Pulmonary artery endothelial cell (primary cell): Measurements from ENCODE around the gene UGT2B10. TPM values are rescaled to one million over a fixed set of nuclear protein-coding genes. Genes with fewer than 3 reads are reported as not detected.
"Not testable (repeated sequence)": the region's sequence is repeated elsewhere in the genome, so short reads cannot be mapped to it uniquely, and the experiment has no call there.

Experiments
- DNase-seq: peaks from one replicate; pipeline ENCODE4 v3.0.0-alpha.2; 2011; ENCODE audit warnings: low read depth, low spot score
- total RNA-seq: library from RNA; depleted of rRNA; stranded (reverse); fragments of >200 nt; gene quantifications from 2 replicates; pipeline ENCODE4 v1.2.3, GENCODE V29; 2014

UGT2B10 gene
- total RNA-seq: not detected in 2 replicates

DNA sequence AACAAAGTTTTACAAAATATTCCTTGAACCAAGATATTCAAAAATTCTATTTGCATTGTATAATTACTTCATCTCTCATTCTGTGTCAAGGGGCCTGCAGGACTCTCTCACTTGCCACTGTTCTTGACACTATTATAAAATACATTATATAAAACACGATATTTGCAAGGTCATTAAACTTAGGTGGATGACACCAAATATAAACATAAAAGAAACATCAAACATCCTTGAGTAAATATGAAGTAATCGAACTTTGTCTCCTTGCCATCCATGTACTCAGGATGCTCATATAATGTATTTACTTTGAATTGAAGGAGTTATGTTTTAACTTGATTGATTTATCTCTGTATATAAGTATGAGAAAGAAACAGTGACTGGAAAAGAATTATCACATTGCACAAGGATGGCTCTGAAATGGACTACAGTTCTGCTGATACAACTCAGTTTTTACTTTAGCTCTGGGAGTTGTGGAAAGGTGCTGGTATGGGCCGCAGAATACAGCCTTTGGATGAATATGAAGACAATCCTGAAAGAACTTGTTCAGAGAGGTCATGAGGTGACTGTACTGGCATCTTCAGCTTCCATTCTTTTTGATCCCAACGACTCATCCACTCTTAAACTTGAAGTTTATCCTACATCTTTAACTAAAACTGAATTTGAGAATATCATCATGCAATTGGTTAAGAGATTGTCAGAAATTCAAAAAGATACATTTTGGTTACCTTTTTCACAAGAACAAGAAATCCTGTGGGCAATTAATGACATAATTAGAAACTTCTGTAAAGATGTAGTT lies at the start of gene UGT2B10:
Gene UGT2B10 (plus strand): TSS at position 378 of the 793 bp plus-strand sequence. CDS start 26 bp downstream, at position 404.
- DNase-seq: not testable (repeated sequence)

DNA sequence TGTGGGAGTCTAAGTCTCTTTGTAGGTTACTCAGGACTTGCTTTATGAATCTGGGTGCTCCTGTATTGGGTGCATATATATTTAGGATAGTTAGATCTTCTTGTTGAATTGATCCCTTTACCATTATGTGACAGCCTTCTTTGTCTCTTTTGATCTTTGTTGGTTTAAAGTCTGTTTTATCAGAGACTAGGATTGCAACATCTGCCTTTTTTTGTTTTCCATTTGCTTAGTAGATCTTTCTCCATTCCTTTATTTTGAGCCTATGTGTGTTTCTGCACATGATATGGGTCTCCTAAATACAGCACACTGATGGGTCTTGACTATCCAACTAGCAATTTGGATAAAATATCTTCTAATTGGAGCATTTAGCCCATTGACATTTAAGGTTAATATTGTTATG lies 44.0 kb upstream of the UGT2B10 start:
- not testable (repeated sequence) for DNase-seq

DNA sequence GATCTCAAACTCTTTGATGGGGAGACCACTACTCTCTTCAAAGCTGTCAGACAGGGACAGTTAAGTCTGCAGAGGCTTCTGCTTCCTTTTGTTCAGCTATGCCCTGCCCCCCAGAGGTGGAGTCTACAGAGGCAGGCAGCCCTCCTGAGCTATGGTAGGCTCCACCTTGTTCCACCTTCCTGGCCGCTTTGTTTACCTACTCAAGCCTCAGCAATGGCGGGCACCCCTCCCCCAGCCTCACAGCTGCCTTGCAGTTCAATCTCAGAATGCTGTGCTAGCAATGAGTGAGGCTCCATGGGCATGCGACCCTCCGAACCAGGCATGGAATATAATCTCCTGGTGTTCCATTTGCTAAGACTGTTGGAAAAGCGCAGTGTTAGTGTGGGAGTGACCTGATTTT lies 42.1 kb upstream of the UGT2B10 start:
- no peak for DNase-seq

DNA sequence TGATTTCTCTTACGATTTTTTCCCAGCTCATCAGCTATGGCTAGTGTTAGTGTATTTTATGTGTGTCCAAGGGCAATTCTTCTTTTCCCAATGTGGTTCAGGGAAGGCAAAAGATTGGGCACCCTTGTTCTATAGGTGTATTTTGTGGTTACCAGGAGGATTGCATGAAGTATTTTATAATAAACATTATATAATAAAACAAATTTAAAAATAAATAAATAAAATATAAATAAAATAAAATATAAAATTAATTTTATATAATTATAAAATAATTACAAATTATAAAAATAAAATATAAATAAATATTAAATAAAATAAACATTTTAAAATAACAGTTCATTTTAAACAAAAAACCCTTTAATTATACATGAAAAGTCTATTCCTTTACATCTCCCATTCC lies 35.6 kb upstream of the UGT2B10 start:
- DNase-seq: no peak

DNA sequence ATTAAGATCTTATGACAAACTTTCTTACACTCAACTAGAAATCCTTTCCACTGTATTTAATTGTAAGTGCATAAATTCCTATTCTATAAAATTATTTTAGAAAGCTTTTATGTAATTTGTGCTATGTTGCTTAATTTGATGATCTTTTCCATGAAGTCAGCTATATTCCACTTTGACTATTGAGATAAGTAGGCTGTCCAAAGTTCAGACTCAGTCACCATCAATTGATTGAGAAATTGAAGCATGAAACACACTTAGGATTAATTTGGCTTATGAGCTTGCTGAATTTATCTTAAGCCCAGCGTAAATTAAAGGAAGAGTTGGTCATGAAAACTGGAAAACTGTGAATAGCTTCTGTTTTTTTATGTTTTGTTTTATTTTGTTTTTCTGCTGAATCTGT lies 18.7 kb upstream of the UGT2B10 start:
- no peak for DNase-seq

DNA sequence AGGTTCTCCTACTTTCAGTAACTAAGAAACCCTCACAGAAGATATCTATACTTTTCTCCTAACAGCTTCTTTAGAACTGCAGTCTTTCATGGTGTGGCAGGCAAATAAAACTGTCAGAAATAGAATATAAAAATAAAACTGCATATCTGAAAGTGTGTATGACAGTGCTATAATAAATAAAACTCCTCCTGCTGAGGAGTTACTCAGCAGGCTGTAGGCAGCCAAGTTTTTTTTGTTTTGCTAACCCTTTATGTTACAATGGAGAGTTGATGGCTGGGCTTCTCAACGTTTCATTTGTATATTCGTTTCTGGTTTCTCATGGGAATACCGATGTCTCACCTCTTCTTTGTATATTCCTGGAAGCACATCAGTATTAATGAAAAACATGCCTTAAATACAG lies 18.2 kb upstream of the UGT2B10 start:
- no peak for DNase-seq

DNA sequence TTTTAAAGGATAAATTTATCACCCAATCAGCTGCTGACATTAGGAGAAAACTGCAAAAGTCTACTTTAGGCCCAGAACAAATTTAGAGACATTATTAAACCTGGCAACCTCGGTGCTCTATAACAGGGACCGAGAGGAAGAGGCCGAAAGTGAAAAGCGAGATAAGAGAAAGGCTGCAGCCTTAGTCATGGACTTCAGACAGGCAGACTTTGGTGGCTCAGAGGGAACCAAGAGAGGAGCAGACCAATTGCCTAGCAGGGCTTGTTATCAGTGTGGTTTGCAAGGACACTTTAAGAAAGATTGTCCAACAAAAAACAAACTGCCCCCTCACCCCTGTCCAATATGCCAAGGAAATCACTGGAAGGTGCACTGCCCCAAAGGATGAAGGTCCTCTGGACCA lies 12.8 kb upstream of the UGT2B10 start:
- no peak for DNase-seq

DNA sequence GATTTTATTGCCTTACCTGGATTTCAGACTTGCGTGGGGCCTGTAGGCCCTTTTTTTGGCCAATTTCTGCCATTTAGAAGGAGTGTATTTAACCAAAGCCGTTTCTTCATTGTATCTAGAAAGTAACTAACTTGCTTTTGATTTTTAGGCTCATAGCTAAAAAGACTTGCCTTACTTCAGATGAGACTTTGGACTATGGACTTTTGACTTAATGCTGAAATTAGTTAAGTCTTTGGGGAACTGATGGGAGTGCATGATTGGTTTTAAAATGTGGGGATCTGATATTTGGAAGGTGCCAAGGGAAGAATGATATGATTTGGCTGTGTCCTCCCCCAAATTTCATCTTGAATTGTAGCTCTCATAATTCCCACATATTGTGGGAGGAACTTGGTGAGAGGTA lies 7.7 kb upstream of the UGT2B10 start:
- DNase-seq: no peak

DNA sequence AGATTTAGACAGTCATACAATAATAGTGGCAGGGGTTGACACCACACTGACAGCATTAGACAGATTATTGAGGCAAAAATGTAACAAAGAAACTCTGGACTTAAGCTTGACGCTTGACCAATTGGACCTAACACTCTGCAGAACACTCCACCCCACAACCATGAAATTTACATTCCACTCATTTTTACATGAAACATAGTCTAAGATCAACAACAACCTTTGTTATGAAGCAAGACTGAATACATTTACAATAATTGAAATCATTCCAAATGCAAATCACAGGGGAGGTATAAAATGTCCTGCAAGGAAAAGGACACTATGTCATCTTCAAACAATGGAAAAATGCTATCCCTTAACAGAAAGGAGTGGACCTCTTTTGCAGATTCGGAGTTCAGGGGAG lies 4.9 kb upstream of the UGT2B10 start:
- DNase-seq: no peak

DNA sequence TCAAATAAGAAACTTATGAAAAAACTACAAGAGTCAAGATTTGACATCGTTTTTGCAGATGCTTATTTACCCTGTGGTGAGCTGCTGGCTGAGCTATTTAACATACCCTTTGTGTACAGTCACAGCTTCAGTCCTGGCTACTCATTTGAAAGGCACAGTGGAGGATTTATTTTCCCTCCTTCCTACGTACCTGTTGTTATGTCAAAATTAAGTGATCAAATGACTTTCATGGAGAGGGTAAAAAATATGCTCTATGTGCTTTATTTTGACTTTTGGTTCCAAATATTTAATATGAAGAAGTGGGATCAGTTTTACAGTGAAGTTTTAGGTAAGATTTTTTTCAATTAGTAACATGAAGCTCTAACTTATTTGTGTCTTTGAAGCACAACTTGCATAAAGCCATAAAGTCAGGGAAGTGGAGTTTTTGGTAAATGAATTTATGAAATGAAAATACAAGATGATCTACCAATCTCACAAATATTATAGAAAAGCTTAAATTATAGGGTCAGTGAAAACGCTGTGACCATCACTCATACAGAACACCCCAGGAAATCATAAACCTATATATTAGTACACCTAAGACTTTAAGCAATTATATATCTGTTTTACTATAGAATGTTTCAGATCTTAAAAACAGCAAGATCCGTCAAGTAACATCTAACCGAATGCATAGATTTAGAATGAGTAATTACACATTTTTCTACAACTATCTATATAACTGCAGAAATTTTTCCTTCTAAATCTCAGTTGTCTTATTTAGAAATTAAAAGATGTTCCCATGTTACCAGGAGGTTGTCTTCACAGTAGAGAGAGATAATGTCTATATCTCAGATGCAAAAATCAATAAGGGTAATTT lies 844 bp downstream of the UGT2B10 start:
- DNase-seq: not testable (repeated sequence)

DNA sequence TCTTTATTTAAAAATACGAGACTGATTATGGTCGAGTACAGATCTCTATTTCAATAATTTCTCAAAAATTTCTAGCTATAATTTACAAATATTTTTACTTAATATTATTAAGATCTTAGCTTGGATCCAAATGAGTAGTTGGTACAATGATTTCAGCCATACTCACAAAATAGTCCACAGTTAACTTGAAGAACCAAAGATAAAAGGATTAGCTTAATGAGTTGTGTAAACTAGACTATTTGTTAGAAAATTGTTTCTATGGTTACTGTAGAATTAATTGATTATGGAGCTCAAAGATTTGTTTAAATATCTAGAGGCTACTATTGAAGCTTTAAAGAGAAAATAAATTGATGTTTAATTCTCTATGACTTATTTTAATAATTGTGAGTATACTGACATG lies 1.6 kb downstream of the UGT2B10 start:
- DNase-seq: no peak

DNA sequence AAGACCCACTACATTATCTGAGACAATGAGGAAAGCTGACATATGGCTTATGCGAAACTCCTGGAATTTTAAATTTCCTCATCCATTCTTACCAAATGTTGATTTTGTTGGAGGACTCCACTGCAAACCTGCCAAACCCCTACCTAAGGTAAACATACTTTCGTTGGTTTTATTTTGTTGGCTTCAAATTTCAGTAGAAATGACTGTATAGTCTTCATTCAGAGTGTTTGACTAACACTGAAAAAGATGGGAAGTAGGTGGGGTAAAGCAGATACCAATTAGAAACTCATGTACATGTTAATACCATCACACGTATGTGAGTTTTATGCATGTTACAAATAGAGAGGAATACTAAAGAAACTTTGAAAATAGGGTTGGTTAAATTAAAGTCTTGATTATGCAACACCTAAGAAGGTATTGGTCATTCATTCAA lies 2.3 kb downstream of the UGT2B10 start:
- not testable (repeated sequence) for DNase-seq

DNA sequence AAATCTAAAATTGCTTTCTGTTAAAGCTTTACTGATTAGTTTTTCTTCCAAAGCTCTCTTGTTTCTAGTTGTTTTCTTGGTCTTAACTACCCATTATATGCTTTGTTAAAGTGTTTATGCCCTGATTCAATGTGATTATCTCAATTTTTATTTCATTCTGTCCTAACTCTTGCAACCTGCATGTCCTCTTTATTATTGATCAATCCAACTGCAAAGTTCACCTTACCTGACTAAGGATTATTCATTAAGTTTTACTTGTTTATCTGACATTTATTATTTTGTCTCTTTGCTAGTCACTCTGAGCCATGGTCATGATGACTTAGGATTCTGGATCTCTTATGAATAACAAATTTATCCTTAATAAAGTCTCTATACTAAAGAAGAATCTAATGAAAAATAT lies 15.8 kb downstream of the UGT2B10 start:
- no peak for DNase-seq

DNA sequence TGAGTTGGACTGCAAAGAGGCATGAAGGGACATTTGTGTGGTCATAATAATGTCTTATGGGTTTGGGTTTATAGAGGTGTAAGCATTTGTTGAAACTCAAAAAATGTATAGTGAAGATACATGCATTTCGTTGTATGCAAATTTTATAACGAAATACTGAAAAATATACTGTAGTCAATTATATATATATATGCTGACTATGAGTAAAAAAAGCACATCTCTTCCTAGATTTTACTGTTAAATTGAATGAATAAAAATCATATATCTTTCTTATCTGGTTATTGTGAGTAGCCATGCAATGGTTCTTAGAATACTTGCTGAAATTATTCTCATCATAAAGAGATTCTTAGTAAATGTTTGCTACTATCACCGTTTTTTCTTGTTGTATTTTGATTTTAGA lies 34.5 kb downstream of the UGT2B10 start:
- no peak for DNase-seq

DNA sequence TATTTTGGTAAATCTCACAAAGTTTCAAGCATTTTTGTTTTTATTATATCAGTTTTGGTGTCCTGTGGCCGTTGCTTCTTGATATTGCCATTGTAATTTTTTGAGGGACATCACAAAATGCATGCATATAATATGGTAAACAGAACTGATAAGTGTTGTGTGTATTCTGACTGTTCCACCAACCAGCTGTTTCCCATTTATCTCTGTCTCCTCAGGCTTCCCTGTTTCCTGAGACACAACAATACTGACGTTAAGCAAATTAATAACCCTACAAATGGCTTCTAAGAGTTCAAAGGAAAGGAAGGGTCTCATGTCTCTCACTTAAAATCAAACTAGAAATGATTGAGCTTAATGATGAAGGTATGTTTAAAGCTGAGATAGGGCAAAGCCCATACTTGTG lies 40.0 kb downstream of the UGT2B10 start:
- DNase-seq: no peak

DNA sequence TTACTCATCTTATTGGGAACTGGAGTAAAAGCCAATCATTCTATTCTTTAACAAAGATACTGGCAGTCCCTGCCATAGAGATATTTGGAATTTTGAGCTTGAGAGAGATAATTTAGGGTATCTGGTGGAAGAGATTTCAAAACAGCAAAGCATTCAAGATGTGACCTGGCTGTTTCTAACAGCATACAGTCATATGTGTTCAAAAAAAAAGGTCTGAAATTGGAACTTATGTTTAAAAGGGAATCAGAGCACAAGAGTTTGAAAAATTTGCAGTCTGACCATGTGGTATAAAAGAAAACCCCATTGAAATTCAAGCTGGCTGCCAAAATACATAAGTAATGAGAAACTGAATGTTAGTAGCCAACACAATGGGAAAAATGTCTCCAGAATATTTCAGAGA lies 42.2 kb downstream of the UGT2B10 start:
- DNase-seq: no peak

DNA sequence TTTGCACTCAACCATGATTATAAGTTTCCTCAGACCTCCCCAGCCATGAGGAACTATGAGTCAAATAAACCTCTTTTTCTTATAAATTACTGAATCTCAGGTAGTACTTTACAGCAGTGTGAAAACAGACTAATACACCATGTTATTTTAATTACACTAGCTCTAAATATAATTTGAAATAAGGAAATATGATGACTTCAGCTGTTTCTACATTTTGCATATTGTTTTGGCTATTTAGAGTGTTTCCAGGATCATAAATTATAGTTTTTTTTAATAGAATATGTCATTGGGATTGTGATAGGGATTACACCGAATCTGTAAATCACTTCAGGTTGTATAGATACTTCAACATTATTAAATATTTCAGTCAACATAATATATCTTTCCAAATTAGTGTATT lies 43.9 kb downstream of the UGT2B10 start:
- DNase-seq: no peak

DNA sequence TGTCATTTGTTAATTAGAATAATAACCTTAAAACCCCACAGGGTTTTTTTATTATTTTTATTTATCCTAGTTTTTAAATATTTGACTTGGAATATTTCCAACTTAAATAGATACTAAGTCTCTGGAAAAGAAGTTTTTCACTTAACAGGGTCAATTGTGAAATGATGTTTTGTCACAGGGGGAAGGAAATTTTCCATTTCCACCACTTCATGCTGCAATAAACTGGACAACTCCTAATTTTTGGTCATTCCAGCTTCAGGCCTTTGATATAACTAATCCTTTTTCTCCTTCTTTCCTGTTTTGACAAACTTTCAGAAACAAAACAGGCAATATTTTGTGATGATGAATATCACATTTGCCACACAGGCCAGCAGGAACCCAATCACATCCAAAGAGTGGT lies 45.3 kb downstream of the UGT2B10 start:
- DNase-seq: no peak

DNA sequence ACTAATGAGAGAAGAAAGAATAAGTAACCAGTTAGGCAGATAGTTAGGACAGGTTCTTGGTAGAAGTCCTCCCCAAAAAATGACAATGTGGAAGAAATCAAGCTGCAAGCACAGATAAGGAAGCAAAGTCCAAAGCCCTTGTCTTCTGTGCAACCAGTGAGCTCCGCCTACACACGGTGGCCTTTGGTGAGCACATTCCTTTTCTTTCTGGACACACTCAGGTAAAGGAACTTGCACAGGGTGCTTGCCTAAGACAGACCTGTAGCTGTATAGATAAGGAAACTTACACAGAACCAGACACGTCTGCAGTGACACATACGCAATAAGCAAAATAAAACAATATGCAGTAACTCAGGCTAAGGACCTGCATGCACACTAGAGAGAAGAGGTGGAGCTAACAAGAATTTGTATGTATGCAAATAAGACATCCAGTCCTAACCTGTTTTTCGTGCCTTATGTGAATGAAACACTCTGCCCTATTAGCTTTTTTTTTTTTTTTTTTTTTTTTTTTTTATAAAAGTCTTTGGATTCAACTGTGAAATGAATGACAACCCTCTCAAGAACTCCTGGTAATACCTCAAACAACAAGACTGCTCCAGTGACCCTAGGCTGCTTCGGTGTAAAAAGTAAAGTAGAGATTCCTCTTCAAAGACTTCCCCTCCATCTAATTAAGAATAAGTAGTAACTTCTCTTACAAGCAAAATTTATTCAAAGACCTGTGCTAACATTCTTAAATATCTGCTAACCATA lies 48.8 kb downstream of the UGT2B10 start:
- DNase-seq: no peak

DNA sequence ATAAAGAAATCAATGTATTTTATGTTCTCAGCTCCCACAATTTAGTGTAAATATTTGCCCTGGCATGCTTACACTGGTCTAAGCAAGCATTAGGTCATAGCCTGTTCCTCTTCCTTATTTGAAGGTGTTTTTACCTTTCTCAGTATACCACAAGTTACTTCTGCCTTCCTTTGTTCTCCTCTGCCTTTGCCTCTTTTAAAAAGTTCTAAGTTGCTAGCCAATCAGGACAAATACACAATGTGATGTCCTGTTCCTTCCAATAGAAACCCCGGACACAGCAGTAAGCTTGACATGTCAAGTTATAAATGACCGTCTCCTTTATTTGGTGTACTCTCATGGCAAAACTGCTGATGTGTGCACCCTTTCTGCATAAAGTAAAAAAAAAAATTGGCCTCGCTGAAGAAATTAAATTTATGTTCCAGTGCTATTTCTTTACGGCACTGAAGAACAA lies 49.4 kb downstream of the UGT2B10 start:
- DNase-seq: no peak

DNA sequence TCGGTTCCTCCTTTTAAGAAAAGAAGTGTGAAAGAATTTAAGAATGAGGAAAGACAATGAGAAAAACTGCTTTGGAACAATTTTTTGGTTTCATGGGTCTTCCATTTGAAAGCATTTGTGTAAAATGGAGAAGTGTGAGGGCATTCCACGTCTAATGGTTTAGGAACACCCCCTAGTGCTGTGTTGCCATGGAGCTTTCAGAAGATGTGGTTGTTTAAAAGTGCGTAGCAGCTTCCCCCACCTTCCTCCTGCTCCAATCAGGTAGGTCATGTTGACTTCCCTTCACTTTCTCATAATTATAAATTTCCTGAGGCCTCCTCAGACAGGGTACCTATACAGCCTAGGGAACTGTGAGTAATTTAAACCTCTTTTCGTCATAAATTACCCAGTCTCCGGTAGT lies 50.0 kb downstream of the UGT2B10 start:
- DNase-seq: no peak

DNA sequence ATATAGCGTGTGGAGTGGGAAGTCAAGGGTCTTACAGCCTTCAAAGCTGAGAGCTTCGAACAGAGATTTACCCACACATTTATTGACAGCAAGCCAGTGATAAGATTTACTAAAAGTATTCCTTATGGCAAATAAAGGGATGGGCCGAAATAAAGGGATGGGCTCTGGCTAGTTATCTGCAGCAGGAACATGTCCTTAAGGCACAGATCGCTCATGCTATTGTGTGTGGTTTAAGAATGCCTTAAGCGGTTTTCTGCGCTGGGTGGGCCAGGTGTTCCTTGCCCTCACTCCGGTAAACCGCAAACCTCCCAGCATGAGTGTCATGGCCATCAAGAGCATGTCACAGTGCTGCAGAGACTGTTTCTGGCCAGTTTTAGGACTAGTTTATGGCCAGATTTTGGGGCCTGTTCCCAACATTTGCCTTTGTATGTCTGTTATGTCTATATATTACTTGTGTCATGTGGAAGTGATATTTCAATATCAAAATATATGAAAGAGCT lies 53.5 kb downstream of the UGT2B10 start:
- no peak for DNase-seq
